ENCODE measurements around the gene PLXDC2.

PLXDC2 gene

GRCh38 chr10:20298417-20298816, 482.2 kb downstream of the PLXDC2 start:
- DNase-seq, result no peak

GRCh38 chr10:20299034-20299736, 483.0 kb downstream of the PLXDC2 start:
- no peak for DNase-seq

- DNase-seq, result no peak
These were observed 484.5 kb downstream of the PLXDC2 start for GRCh38 chr10:20300735-20301134.

- DNase-seq, result no peak
These were observed 485.8 kb downstream of the PLXDC2 start for GRCh38 chr10:20302033-20302432.

GRCh38 chr10:20303453-20304152, 487.4 kb downstream of the PLXDC2 start:
- no peak for DNase-seq

- no peak for DNase-seq
These were observed 497.4 kb downstream of the PLXDC2 start for GRCh38 chr10:20313665-20314064.

- no peak for DNase-seq
These were observed 498.2 kb downstream of the PLXDC2 start for GRCh38 chr10:20314431-20314830.

GRCh38 chr10:20327954-20328353, 511.7 kb downstream of the PLXDC2 start:
- no peak for DNase-seq

GRCh38 chr10:20330246-20330645, 514.0 kb downstream of the PLXDC2 start:
- DNase-seq, result no peak

- DNase-seq, result no peak
These were observed 518.3 kb downstream of the PLXDC2 start for GRCh38 chr10:20334559-20334958.
